NB4 (cell line): ENCODE results near the gene GAD1.

ENCODE experiments used
- POLR2A ChIP-seq: IDR thresholded peaks from 2 replicates; pipeline ENCODE4 v1.6.1; 2011; ENCODE audit warnings: mild to moderate bottlenecking; ENCODE audit not compliant: insufficient read length; ENCODE audit errors: extremely low read depth
- TF ChIP-seq, protein P1 (sequence below): IDR thresholded peaks from one replicate; pipeline ENCODE4 v1.5.1; 2012; ENCODE audit warnings: low read depth, low read length

DNA sequence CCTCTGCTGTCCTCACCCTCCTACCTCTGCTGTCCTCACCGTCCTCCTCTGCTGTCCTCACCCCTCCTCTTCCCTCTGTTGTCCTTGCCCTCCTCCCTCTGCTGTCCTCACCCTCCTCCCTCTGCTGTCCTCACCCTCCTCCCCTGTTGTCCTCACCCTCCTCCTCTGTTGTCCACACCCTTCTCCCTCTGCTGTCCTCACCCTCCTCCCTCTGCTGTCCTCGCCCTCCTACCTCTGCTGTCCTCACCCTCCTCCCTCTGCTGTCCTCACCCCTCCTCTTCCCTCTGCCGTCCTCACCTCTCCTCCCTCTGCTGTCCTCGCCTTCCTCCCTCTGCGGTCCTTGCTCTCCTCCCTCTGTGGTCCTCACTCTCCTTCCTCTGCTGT is 11.8 kb downstream of the GAD1 start:
- TF ChIP-seq, protein P1, sequence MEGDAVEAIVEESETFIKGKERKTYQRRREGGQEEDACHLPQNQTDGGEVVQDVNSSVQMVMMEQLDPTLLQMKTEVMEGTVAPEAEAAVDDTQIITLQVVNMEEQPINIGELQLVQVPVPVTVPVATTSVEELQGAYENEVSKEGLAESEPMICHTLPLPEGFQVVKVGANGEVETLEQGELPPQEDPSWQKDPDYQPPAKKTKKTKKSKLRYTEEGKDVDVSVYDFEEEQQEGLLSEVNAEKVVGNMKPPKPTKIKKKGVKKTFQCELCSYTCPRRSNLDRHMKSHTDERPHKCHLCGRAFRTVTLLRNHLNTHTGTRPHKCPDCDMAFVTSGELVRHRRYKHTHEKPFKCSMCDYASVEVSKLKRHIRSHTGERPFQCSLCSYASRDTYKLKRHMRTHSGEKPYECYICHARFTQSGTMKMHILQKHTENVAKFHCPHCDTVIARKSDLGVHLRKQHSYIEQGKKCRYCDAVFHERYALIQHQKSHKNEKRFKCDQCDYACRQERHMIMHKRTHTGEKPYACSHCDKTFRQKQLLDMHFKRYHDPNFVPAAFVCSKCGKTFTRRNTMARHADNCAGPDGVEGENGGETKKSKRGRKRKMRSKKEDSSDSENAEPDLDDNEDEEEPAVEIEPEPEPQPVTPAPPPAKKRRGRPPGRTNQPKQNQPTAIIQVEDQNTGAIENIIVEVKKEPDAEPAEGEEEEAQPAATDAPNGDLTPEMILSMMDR: no peak
- TF ChIP-seq POLR2A: no peak
